RKO (cell line): ENCODE results near the gene SUPV3L1.
A peak's percentile ranks its signal among the peaks of the same experiment; 100 is the strongest.
"Not testable (repeated sequence)": the region's sequence is repeated elsewhere in the genome, so short reads cannot be mapped to it uniquely, and the experiment has no call there.

Experiments
- DNase-seq: peaks from one replicate; pipeline ENCODE4 v3.0.0-alpha.2; 2016; ENCODE audit warnings: low spot score

The SUPV3L1 gene

DNA sequence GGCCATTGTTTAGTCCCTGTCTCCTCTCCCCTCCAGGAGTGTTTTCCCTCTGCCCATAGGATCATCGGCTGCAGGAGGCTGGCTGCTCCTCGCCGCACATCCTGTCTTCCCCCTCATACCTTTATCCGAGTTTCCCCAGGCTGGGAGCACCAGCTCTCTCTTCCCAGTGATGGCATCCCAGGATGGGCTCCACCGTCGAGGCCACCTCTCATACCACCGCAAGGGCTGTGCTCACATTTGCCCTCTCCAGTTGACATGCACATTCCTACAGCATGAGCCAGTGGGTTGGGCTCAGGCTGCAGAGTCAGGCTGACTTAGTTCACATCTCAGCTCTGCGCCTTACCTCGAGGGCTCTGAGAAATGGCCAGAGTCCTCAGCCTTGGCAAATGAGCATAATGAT lies 52.2 kb downstream of the SUPV3L1 start:
- peak; percentile 64 for DNase-seq

GRCh38 chr10:69232736-69233480 lies 52.9 kb downstream of the SUPV3L1 start:
- no peak for DNase-seq

- DNase-seq = no peak
Observed at GRCh38 chr10:69234447-69234846, 54.4 kb downstream of the SUPV3L1 start.

- peak; percentile 76 for DNase-seq
Observed at GRCh38 chr10:69237528-69238159, 57.6 kb downstream of the SUPV3L1 start.

- DNase-seq = no peak
Observed at GRCh38 chr10:69239136-69239535, 59.1 kb downstream of the SUPV3L1 start.

- DNase-seq = no peak
Observed at GRCh38 chr10:69239816-69240434, 59.9 kb downstream of the SUPV3L1 start.

DNA sequence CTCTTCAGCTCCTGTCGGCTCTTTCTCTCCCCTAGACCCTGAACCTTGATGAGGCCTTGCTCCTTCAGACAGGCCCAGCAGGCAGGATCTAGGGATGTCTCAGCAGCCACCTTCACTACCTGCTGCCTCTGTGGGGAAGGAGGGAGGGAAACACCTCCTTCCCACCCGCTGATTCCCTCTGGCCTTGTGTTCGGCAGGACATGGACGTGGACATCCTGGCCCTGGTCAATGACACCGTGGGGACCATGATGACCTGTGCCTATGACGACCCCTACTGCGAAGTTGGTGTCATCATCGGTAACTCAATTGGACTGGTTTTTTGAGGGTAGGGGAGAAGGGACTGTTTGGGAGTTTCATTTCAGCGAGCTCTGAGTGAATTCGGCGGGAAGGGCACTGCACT lies 60.4 kb downstream of the SUPV3L1 start:
- no peak for DNase-seq

GRCh38 chr10:69241575-69241974 lies 61.5 kb downstream of the SUPV3L1 start:
- DNase-seq = no peak

DNA sequence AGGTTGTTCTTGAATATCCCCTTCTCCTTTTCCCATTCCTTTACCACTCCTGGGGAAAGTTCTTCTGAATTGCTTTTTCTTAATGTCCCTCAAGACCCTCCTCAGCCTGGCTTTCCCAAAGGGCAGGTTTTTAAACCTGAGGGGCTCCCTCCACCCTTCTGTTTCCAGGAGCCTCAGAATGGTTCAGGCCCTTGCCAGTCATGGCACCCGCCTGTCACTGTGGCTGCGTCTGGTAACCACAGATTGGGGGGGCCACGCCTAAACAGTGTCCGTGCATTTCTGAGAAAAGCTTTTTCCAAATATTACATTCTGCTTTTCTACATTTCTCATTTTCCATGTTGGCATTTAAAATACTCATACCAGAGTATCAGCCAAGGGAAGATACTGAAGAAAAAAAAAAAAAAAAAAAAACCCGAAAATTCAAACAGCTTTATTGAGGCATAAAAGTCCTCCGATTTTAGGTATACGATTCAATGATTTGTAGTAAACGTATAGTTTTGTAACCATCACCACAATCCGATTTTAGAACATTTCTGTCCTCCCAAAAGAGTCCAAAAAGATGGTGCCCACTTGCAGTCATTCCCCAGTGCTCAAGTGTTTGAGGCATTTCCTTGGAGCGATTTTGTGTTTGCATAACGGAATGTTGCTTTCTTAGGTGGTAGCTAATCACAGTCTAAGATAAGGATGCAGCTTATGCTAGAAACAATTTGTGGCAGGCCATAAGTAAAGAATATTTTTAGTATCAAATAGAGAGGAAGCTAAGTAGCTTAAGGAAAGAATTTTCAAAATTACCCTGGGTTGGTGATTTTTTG lies 62.2 kb downstream of the SUPV3L1 start:
- no peak for DNase-seq

DNA sequence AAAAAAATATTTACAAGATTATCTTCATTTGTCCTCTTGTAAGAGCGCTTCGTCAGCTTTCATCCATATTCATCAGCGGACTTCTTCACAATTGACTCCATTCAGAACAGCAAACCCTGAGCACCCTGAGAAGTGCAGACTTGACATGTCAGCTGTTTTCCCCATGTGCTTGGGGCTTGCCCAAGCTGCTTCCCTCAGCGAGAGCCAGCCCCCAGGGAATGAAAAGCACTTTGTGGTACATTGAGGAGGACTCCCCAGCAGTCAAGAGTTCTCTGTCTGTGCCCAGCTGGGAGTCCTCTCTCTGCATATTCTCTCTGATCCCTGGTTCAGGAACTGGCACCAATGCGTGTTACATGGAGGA lies 62.8 kb downstream of the SUPV3L1 start:
- no peak for DNase-seq

DNA sequence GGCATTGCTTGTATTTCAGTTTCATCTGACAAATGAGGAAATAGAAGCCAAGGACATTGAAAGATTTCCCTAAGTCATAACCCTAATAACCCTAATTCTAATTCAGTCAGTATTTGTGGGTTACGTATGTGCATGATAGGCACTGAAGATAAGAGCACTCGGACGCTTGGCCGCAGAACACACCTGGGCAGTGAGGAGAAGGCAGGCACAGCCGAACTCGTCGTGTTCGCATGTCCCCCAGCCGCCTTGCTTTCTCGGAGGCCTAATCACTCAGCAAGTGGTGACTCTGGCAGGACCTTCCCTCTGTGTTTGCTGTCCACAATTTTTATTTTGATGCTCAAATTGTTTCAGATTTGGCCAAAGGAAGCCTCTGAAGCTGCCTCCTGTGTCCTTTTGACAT lies 63.8 kb downstream of the SUPV3L1 start:
- DNase-seq = no peak

DNA sequence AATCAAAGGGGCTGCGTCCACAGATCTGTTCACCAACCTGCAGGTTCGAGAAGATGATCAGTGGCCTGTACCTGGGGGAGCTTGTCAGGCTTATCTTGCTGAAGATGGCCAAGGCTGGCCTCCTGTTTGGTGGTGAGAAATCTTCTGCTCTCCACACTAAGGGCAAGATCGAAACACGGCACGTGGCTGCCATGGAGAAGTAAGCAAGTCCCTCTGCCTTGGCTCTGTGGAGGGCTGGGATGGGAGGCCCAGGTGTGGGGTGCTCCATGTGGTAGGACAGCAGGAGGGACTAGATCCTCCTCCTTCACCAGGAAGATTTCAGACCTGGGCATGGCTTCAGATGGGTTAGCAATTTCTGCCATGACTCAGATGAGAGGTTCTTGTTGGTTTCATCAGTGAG lies 66.0 kb downstream of the SUPV3L1 start:
- no peak for DNase-seq

DNA sequence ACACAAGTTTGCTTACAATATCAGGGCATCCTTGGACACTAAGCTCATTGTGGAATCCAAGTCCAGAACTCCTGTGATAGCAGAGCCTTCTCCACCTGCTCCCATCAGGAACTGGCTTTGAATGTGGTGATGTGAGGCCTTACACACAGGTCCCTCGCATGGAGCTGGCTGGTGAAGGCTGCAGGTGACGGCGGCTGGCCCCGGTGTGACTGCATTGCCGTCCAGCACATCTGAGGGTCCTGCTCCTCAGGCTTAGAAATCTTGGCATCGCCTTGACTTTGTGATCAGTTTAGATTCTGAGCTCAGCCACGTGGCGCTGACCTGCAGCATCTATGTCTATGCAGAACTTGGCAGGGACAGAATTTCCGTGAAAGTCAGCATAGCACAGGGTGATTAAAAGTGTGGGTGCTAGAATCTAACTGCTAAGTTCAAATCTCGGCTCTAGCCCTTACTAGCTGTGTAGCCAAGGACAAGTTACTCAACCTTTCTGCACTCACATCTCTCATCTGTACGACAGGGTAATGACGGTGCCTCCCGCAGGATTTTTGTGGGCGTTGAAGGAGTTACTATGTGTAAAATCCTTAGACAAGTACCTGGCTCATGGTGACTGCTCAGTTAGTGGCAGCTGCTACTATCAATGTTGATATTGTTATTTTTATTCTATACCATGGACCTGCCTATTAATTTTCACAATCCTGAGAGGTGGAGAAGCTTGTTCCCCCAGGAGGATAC lies 66.7 kb downstream of the SUPV3L1 start:
- no peak for DNase-seq

- DNase-seq = no peak
Observed at GRCh38 chr10:69247313-69247710, 67.3 kb downstream of the SUPV3L1 start.

DNA sequence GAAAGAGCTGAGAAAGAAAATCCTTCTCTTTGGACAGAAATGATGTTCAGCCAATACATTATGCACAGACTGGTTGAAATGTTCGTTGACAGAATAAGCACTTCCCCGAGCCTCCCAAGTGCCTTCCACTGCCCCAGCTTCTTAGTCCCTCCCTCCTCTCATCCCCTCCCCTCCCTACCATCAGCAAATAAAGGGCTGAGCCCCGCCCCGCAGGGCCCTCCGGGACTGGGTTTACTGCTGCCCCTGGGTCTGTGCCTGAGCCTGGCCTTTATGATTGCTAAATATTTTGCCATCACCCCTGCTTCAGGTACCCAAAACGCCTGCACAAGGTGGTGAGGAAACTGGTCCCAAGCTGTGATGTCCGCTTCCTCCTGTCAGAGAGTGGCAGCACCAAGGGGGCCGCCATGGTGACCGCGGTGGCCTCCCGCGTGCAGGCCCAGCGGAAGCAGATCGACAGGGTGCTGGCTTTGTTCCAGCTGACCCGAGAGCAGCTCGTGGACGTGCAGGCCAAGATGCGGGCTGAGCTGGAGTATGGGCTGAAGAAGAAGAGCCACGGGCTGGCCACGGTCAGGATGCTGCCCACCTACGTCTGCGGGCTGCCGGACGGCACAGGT lies 68.2 kb downstream of the SUPV3L1 start:
- no peak for DNase-seq

DNA sequence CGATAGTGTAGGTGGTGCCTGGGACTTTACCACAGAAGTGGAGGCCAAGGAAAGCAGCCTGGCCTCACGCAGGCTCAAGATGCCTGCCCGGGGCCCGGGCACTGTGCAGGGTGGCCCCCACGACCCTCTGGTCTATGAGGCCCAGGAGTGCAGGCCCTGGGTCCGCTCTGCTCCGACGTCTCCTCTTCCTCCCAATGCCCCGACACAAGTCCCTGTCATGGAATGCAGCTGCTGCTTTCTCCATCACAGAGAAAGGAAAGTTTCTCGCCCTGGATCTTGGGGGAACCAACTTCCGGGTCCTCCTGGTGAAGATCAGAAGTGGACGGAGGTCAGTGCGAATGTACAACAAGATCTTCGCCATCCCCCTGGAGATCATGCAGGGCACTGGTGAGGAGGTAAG lies 70.0 kb downstream of the SUPV3L1 start:
- no peak for DNase-seq

DNA sequence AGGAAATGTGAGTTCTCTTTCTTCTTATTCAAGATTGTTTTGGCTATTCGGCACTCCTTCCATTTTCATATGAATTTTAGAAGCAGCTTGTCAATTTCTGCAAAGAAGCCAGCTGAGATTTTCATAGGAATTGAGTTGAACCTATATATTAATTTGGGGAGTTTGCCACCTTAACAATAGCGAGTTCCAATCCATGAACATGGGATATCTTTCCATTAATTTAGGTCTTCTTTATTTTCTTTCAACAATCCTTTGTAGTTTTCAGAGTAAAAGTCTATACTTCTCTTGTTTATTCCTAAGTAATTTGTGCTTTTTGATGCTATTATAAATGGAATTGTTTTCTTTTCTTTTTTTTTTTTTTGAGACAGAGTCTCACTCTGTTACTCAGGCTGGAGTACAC lies 71.4 kb downstream of the SUPV3L1 start:
- DNase-seq = not testable (repeated sequence)

- DNase-seq = no peak
Observed at GRCh38 chr10:69253171-69253570, 73.1 kb downstream of the SUPV3L1 start.

GRCh38 chr10:69254877-69255276 lies 74.8 kb downstream of the SUPV3L1 start:
- DNase-seq = no peak
